Neural cell (in vitro differentiated cells): ENCODE measurements around the gene RCAN1. TPM values are rescaled to one million over a fixed set of nuclear protein-coding genes. Genes with fewer than 3 reads are reported as not detected.

Experiments used
- H2AFZ ChIP-seq: fragments of 200-600, 300-800 bp; sonication (generic), shearing (Covaris generic); 2 replicates; pipeline ENCODE4 v1.6.0; 2014; ENCODE audit warnings: low read depth, mild to moderate bottlenecking, antibody characterized with exemption, low read length, moderate library complexity
- H3F3A ChIP-seq: fragments of 200-600 bp; shearing (Covaris generic); 2 replicates; pipeline ENCODE4 v1.6.1; 2016; ENCODE audit warnings: mild to moderate bottlenecking, moderate library complexity, mixed read lengths, antibody characterized with exemption, low read length; ENCODE audit not compliant: insufficient read depth, poor library complexity, severe bottlenecking
- H3K27ac ChIP-seq: fragments of 200-600, 300-800 bp; sonication (generic), shearing (Covaris generic); 2 replicates; pipeline ENCODE4 v1.5.1; 2014; ENCODE audit warnings: mild to moderate bottlenecking, low read length, moderate library complexity
- H3K27me3 ChIP-seq: fragments of 300-800, 200-600 bp; sonication (generic), shearing (Covaris generic); 2 replicates; pipeline ENCODE4 v1.6.0; 2014; ENCODE audit warnings: mild to moderate bottlenecking, low read depth, low read length, moderate library complexity; ENCODE audit not compliant: insufficient read depth
- H3K36me3 ChIP-seq: fragments of 300-800, 200-600 bp; sonication (generic), shearing (Covaris generic); 2 replicates; pipeline ENCODE4 v1.5.1; 2014; ENCODE audit warnings: mild to moderate bottlenecking, antibody characterized with exemption, low read length, moderate library complexity; ENCODE audit not compliant: insufficient read depth
- H3K4me2 ChIP-seq: fragments of 300-800, 200-600 bp; sonication (generic), shearing (Covaris generic); 2 replicates; pipeline ENCODE4 v1.6.0; 2014; ENCODE audit warnings: mild to moderate bottlenecking, low read length
- H3K4me3 ChIP-seq: fragments of 300-800, 200-600 bp; sonication (generic), shearing (Covaris generic); 2 replicates; pipeline ENCODE4 v1.5.1; 2014; ENCODE audit warnings: mild to moderate bottlenecking, low read length, moderate library complexity
- H3K79me2 ChIP-seq: fragments of 200-600 bp; shearing (Covaris generic); replicated peaks from 2 replicates; pipeline ENCODE4 v1.6.0; 2014; ENCODE audit warnings: mild to moderate bottlenecking, low read length, moderate library complexity; ENCODE audit not compliant: insufficient read depth
- H3K9ac ChIP-seq: fragments of 300-800, 200-600 bp; sonication (generic), shearing (Covaris generic); 2 replicates; pipeline ENCODE4 v1.6.1; 2016; ENCODE audit warnings: mild to moderate bottlenecking, low read length, mixed read lengths
- H3K9me2 ChIP-seq: fragments of 200-600 bp; shearing (Covaris generic); 2 replicates; pipeline ENCODE4 v1.6.1; 2016; ENCODE audit warnings: mild to moderate bottlenecking, low read length, mixed read lengths; ENCODE audit not compliant: insufficient read depth
- H3K9me3 ChIP-seq: fragments of 200-600, 300-800 bp; sonication (generic), shearing (Covaris generic); 2 replicates; pipeline ENCODE4 v1.6.1; 2016; ENCODE audit warnings: mild to moderate bottlenecking, mixed run types, low read length, moderate library complexity, mixed read lengths
- H4K20me1 ChIP-seq: fragments of 200-600 bp; shearing (Covaris generic); 2 replicates; pipeline ENCODE4 v1.6.1; 2016; ENCODE audit warnings: mild to moderate bottlenecking, mixed run types; ENCODE audit not compliant: insufficient read depth
- CTCF ChIP-seq: fragments of 450-650 bp; IDR thresholded peaks from 2 replicates; pipeline ENCODE4 v1.5.1; 2014; ENCODE audit warnings: antibody characterized with exemption, mild to moderate bottlenecking, moderate library complexity; ENCODE audit not compliant: poor library complexity, severe bottlenecking
- EP300 ChIP-seq: fragments of 450-650 bp; conservative IDR thresholded peaks from 2 replicates; pipeline ENCODE4 v1.6.1; 2014; ENCODE audit warnings: antibody characterized with exemption, mild to moderate bottlenecking, moderate library complexity; ENCODE audit not compliant: poor library complexity, severe bottlenecking
- EZH2 ChIP-seq: fragments of 200-600, 300-800 bp; shearing (Covaris generic), sonication (generic); IDR thresholded peaks from 2 replicates; pipeline ENCODE4 v1.6.1; 2014; ENCODE audit warnings: antibody characterized with exemption, low read length, borderline replicate concordance, mild to moderate bottlenecking; ENCODE audit not compliant: insufficient read depth, poor library complexity, severe bottlenecking
- MXI1 ChIP-seq: fragments of 450-650 bp; conservative IDR thresholded peaks from 2 replicates; pipeline ENCODE4 v1.6.1; 2014; ENCODE audit warnings: antibody characterized with exemption, mild to moderate bottlenecking; ENCODE audit not compliant: poor library complexity, severe bottlenecking
- POLR2AphosphoS5 ChIP-seq: IDR thresholded peaks from 2 replicates; pipeline ENCODE4 v1.6.1; 2012
- RAD21 ChIP-seq: fragments of 450-650 bp; conservative IDR thresholded peaks from 2 replicates; pipeline ENCODE4 v1.6.1; 2014; ENCODE audit warnings: antibody characterized with exemption, mild to moderate bottlenecking, moderate library complexity
- REST ChIP-seq: IDR thresholded peaks from 2 replicates; pipeline ENCODE4 v1.6.1; 2012; ENCODE audit warnings: borderline replicate concordance
- SMC3 ChIP-seq: fragments of 450-650 bp; conservative IDR thresholded peaks from 2 replicates; pipeline ENCODE4 v1.6.1; 2014; ENCODE audit warnings: antibody characterized with exemption, mild to moderate bottlenecking, moderate library complexity; ENCODE audit not compliant: poor library complexity
- TAF1 ChIP-seq: IDR thresholded peaks from 2 replicates; pipeline ENCODE4 v1.6.1; 2012; ENCODE audit warnings: low read depth
- polyA plus RNA-seq: library from polyadenylated mRNA; depleted of rRNA; stranded (reverse); fragments of >200 nt; gene quantifications from 2 replicates; pipeline ENCODE4 v1.2.3, GENCODE V29; 2014

The RCAN1 gene
- polyA plus RNA-seq, 1 donor from 2014 or later: 46.0 TPM

- H3K36me3 ChIP-seq: no peaks in the 10 kb centered on the region
- H2AFZ ChIP-seq: no peak overlapping the region
- no peak overlapping the region for H3K4me2 ChIP-seq
- TF ChIP-seq RAD21 (no peak), EZH2 (no peak), TAF1 (no peak), SMC3 (no peak), MXI1 (no peak), EP300 (no peak), POLR2AphosphoS5 (no peak), REST (no peak), CTCF (no peak)
- H3K79me2 ChIP-seq: no peaks in the 10 kb centered on the region
- no peaks in the 10 kb centered on the region for H3K27me3 ChIP-seq
- H3K9me2 ChIP-seq: no peaks in the 10 kb centered on the region
- no peaks in the 10 kb centered on the region for H3K9me3 ChIP-seq
- H3F3A ChIP-seq: no peaks in the 10 kb centered on the region
- H3K4me3 ChIP-seq: no peak overlapping the region
- no peaks in the 10 kb centered on the region for H4K20me1 ChIP-seq
- no peak overlapping the region for H3K27ac ChIP-seq
- H3K9ac ChIP-seq: no peak overlapping the region
These were observed 103.7 kb downstream of the RCAN1 start for GRCh38 chr21:34511181-34511580.

- H3F3A ChIP-seq: no peaks in the 10 kb centered on the region
- H3K9ac ChIP-seq: no peak overlapping the region
- H3K36me3 ChIP-seq: no peaks in the 10 kb centered on the region
- no peaks in the 10 kb centered on the region for H3K27me3 ChIP-seq
- no peaks in the 10 kb centered on the region for H3K9me2 ChIP-seq
- no peaks in the 10 kb centered on the region for H4K20me1 ChIP-seq
- H3K4me2 ChIP-seq: no peak overlapping the region
- no peak overlapping the region for H3K4me3 ChIP-seq
- no peaks in the 10 kb centered on the region for H3K79me2 ChIP-seq
- H3K9me3 ChIP-seq: no peaks in the 10 kb centered on the region
- TF ChIP-seq MXI1: no peak
- no peak overlapping the region for H3K27ac ChIP-seq
- no peak overlapping the region for H2AFZ ChIP-seq
These were observed 104.5 kb downstream of the RCAN1 start for GRCh38 chr21:34510148-34511142.
